Esophagus squamous epithelium (tissue), 5 donors: ENCODE data around the gene VPS37B. TPM values are rescaled to one million over a fixed set of nuclear protein-coding genes. Genes with fewer than 3 reads are reported as not detected.
A peak's percentile ranks its signal among the peaks of the same experiment; 100 is the strongest.
"Not testable (repeated sequence)": the region's sequence is repeated elsewhere in the genome, so short reads cannot be mapped to it uniquely, and the experiment has no call there.

Experiments used
- DNase-seq: peaks from one replicate; lab custom pipeline; 2025; lab: John Stamatoyannopoulos, UW
- H3K27ac ChIP-seq, 4 donors: fragments of 200-600 bp; sonication (generic); one replicate each; pipeline ENCODE4 v1.5.1; 2016 to 2019; ENCODE audit warnings: mild to moderate bottlenecking in 1 of 4
- H3K27me3 ChIP-seq, 4 donors: fragments of 200-600 bp; sonication (generic); 1 replicate in 3 of 4; 2 replicates in 1 of 4; pipeline versions ENCODE4 v1.5.1 to v1.6.0; 2017 to 2021; ENCODE audit warnings: antibody characterized with exemption in 1 of 4
- H3K36me3 ChIP-seq, 3 donors: fragments of 200-600 bp; sonication (generic); one replicate each; pipeline ENCODE4 v1.5.1; 2016 to 2019
- H3K4me1 ChIP-seq, 3 donors: fragments of 200-600 bp; sonication (generic); one replicate each; pipeline ENCODE4 v1.5.1; 2017 to 2019
- H3K4me3 ChIP-seq, 4 donors: fragments of 200-600 bp; sonication (generic); 1 replicate in 3 of 4; 2 replicates in 1 of 4; pipeline ENCODE4 v1.5.1; 2016 to 2019; ENCODE audit warnings: mild to moderate bottlenecking in 2 of 4, moderate library complexity in 1 of 4
- H3K9me3 ChIP-seq, 3 donors: fragments of 200-600 bp; sonication (generic); one replicate each; pipeline ENCODE4 v1.5.1; 2016 to 2019
- CTCF ChIP-seq, 6 experiments: fragments of 450-650 bp in 4 of 6; fragments of 200-600 bp in 2 of 6; sonication (generic) in 2 of 6; IDR thresholded peaks; one replicate each; pipeline ENCODE4 v1.5.1; 2016 to 2019; ENCODE audit warnings: antibody characterized with exemption in 6 of 6, mild to moderate bottlenecking in 4 of 6, moderate library complexity in 4 of 6
- POLR2A ChIP-seq, 4 donors: fragments of 450-650 bp; IDR thresholded peaks; one replicate each; pipeline ENCODE4 v1.6.1; 2017; ENCODE audit warnings: antibody characterized with exemption in 4 of 4, mild to moderate bottlenecking in 4 of 4, moderate library complexity in 3 of 4
- WGBS, 2 donors: methylation state at CpG; one replicate each; pipeline ENCODE4 v1.1.5; 2018; 5-methylcytosine and 5-hydroxymethylcytosine counted together
- intact Hi-C: fragments of 100-400 bp; cut with DNase I; formaldehyde crosslinking; loops from one replicate; pipeline ENCODE4 v1.15.0; 2022
- total RNA-seq, 4 donors: library from RNA; depleted of rRNA; stranded (reverse); fragments of >200 nt; gene quantifications; one replicate each; pipeline ENCODE4 v1.1.0, GENCODE V29; 2016
- donor health status: DM: yes; HTN: yes; CAD: no.

The VPS37B gene
- total RNA-seq, 4 donors from 2014 or later = 41.1 to 85.7 (median 69.5) TPM

- no peak overlapping the region for H3K4me3 ChIP-seq
- peaks cover 0 to 37% (median 0%) of the 10 kb centered on the region in 3 donors for H3K36me3 ChIP-seq
- no peaks in the 10 kb centered on the region for H3K9me3 ChIP-seq
- H3K4me1 ChIP-seq = peaks cover 31 to 99% (median 54%) of the 10 kb centered on the region in 3 donors
- peak overlapping the region in 1 of 4 donors; percentile 14 for H3K27ac ChIP-seq
- WGBS, 2 donors = 73 to 81% methylated on average over 3 of the region's 3 CpGs
- intact Hi-C loops = no loop called here
- no peaks in the 10 kb centered on the region for H3K27me3 ChIP-seq
- TF ChIP-seq CTCF (IDR thresholded peaks at IDR 0.05) = no peak
- no peak for TF ChIP-seq POLR2A (IDR thresholded peaks at IDR 0.05)
- DNase-seq = no peak
Measured at GRCh38 chr12:122876731-122877130, 19.2 kb downstream of the VPS37B start.

- peak overlapping the region in 1 of 4 donors; percentile 14 for H3K27ac ChIP-seq
- H3K4me1 ChIP-seq = peaks cover 35 to 100% (median 57%) of the 10 kb centered on the region in 3 donors
- H3K27me3 ChIP-seq, intact Hi-C loops, DNase-seq, H3K9me3 ChIP-seq, H3K4me3 ChIP-seq: not testable (repeated sequence)
- H3K36me3 ChIP-seq = peaks cover 0 to 37% (median 0%) of the 10 kb centered on the region in 3 donors
- WGBS, 2 donors = 83 to 98% methylated on average over 5 of the region's 5 CpGs
Measured at GRCh38 chr12:122876281-122876680, 19.6 kb downstream of the VPS37B start.

GRCh38 chr12:122875590-122876220 lies 20.2 kb downstream of the VPS37B start:
- no peak for DNase-seq
- H3K36me3 ChIP-seq = peaks cover 0 to 40% (median 0%) of the 10 kb centered on the region in 3 donors
- intact Hi-C loops = no loop called here
- H3K27me3 ChIP-seq = no peaks in the 10 kb centered on the region
- TF ChIP-seq CTCF (IDR thresholded peaks at IDR 0.05) = no peak
- TF ChIP-seq POLR2A (IDR thresholded peaks at IDR 0.05) = no peak
- H3K4me1 ChIP-seq = peaks cover 41 to 100% (median 57%) of the 10 kb centered on the region in 3 donors
- WGBS, 2 donors = 30 to 45% methylated on average over 7 of the region's 7 CpGs
- H3K9me3 ChIP-seq = no peaks in the 10 kb centered on the region
- H3K27ac ChIP-seq = peak overlapping the region in 2 of 4 donors; percentile 21 to 34
- H3K4me3 ChIP-seq = no peak overlapping the region

GRCh38 chr12:122874081-122874480 lies 21.8 kb downstream of the VPS37B start:
- Histone ChIP-seq H3K27me3 (no peaks in the 10 kb centered on the region), H3K9me3 (no peaks in the 10 kb centered on the region), H3K4me3 (no peak overlapping the region), H3K27ac (peak overlapping the region in 2 of 4 donors; percentile 16 to 17), H3K36me3 (peaks cover 0 to 40% (median 5%) of the 10 kb centered on the region in 3 donors), H3K4me1 (peaks cover 40 to 100% (median 63%) of the 10 kb centered on the region in 3 donors)
- intact Hi-C loops = no loop called here
- no peak for DNase-seq
- TF ChIP-seq CTCF (IDR thresholded peaks at IDR 0.05) (no peak), POLR2A (IDR thresholded peaks at IDR 0.05) (no peak)
- WGBS, 2 donors = 92 to 93% methylated on average over 12 of the region's 12 CpGs

- intact Hi-C loops = no loop called here
- WGBS, 2 donors = 81 to 92% methylated on average over 4 of the region's 4 CpGs
- Histone ChIP-seq H3K4me3 (no peak overlapping the region), H3K4me1 (peaks cover 44 to 100% (median 64%) of the 10 kb centered on the region in 3 donors), H3K27me3 (no peaks in the 10 kb centered on the region), H3K36me3 (peaks cover 0 to 42% (median 9%) of the 10 kb centered on the region in 3 donors), H3K9me3 (no peaks in the 10 kb centered on the region), H3K27ac (peak overlapping the region in 3 of 4 donors; percentile 79 to 86 (median 86))
- no peak for TF ChIP-seq POLR2A (IDR thresholded peaks at IDR 0.05)
- no peak for TF ChIP-seq CTCF (IDR thresholded peaks at IDR 0.05)
- DNase-seq = no peak
Measured at GRCh38 chr12:122873540-122873939, 22.4 kb downstream of the VPS37B start.
